HEK293T (cell line): ENCODE results near the gene LRCH4.

Experiments
- ARNT ChIP-seq: fragments of 450-650 bp; IDR thresholded peaks from 2 replicates; pipeline ENCODE4 v1.6.1; 2017; ENCODE audit warnings: mild to moderate bottlenecking
- BHLHE40 ChIP-seq: fragments of 450-650 bp; IDR thresholded peaks from 2 replicates; pipeline ENCODE4 v1.6.1; 2016; ENCODE audit warnings: mild to moderate bottlenecking, moderate library complexity, borderline replicate concordance
- CTBP1 ChIP-seq: fragments of 450-650 bp; IDR thresholded peaks from 2 replicates; pipeline ENCODE4 v1.6.1; 2016; ENCODE audit warnings: borderline replicate concordance
- ELF4 ChIP-seq: fragments of 450-650 bp; IDR thresholded peaks from 2 replicates; pipeline ENCODE4 v1.6.1; 2017; ENCODE audit warnings: antibody characterized with exemption
- FOXA1 ChIP-seq: fragments of 450-650 bp; IDR thresholded peaks from 2 replicates; pipeline ENCODE4 v1.6.1; 2016; ENCODE audit warnings: mild to moderate bottlenecking
- FOXK2 ChIP-seq: fragments of 450-650 bp; IDR thresholded peaks from 2 replicates; pipeline ENCODE4 v1.6.1; 2016; ENCODE audit warnings: mild to moderate bottlenecking
- FOXM1 ChIP-seq: fragments of 450-650 bp; IDR thresholded peaks from 2 replicates; pipeline ENCODE4 v1.6.1; 2017; ENCODE audit warnings: mild to moderate bottlenecking, borderline replicate concordance
- HDGF ChIP-seq: fragments of 450-650 bp; IDR thresholded peaks from 2 replicates; pipeline ENCODE4 v1.6.1; 2017; ENCODE audit warnings: antibody characterized with exemption, borderline replicate concordance
- NFRKB ChIP-seq: fragments of 450-650 bp; IDR thresholded peaks from 2 replicates; pipeline ENCODE4 v1.6.1; 2016; ENCODE audit warnings: mild to moderate bottlenecking, moderate library complexity
- SP1 ChIP-seq: fragments of 450-650 bp; IDR thresholded peaks from 2 replicates; pipeline ENCODE4 v1.6.1; 2017
- SUZ12 ChIP-seq: fragments of 450-650 bp; IDR thresholded peaks from 2 replicates; pipeline ENCODE4 v1.6.1; 2016; ENCODE audit warnings: mild to moderate bottlenecking
- TARDBP ChIP-seq: fragments of 450-650 bp; IDR thresholded peaks from 2 replicates; pipeline ENCODE4 v1.6.1; 2016
- ZNF384 ChIP-seq: fragments of 450-650 bp; IDR thresholded peaks from 2 replicates; pipeline ENCODE4 v1.6.1; 2016
- TF ChIP-seq, protein P1 (sequence below): fragments of 450-650 bp; IDR thresholded peaks from 2 replicates; pipeline ENCODE4 v1.6.1; 2016

DNA sequence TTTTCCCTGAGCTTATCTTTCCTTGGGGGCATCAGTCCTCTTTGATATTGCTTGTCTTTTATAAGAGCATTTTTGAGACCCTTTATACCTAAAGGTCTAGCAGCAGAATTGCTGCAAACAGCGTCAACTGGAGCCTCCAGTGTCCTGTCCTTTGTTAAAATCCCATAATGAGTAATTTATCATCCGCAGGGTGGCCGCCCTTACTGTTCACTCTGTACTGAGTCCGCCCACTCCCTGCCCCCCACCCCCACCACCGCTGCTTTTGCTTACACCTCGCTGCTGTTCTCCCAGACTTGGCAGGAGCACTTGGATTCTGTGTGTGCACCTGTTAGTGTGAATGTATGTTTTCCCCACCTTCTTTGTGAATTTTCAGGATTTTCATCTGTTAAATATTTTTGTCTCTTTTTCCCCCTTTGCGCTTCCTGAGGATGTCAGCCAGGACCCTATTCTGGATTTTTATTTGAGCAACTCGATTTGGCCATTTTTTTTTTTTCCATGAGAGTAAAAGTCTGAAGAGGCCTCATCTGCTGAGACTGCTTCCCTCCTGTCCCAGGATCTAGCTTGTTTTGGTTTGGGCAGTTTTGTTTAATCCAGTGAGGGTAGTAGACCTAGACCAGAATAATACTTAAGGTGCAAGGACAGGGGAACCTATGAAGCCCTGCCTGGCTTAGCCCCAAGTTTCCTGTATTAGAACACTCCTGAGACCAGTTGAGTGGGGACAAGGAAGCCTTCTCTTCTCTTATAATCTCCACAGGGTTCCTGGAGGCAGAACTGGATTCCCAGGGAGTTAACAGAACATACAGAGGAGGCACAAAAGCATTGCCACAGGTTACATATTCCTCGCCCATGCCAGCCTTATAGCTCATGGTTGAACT is 38.8 kb downstream of the LRCH4 start:
- no peak for TF ChIP-seq SUZ12
- TF ChIP-seq BHLHE40: no peak
- TF ChIP-seq, protein P1, sequence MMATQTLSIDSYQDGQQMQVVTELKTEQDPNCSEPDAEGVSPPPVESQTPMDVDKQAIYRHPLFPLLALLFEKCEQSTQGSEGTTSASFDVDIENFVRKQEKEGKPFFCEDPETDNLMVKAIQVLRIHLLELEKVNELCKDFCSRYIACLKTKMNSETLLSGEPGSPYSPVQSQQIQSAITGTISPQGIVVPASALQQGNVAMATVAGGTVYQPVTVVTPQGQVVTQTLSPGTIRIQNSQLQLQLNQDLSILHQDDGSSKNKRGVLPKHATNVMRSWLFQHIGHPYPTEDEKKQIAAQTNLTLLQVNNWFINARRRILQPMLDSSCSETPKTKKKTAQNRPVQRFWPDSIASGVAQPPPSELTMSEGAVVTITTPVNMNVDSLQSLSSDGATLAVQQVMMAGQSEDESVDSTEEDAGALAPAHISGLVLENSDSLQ: no peak
- no peak for TF ChIP-seq SP1
- no peak for TF ChIP-seq FOXK2
- no peak for TF ChIP-seq ARNT
- no peak for TF ChIP-seq FOXM1
- TF ChIP-seq CTBP1: no peak
- no peak for TF ChIP-seq ELF4
- TF ChIP-seq ZNF384: no peak
- TF ChIP-seq NFRKB: no peak
- no peak for TF ChIP-seq FOXA1
- TF ChIP-seq HDGF: no peak
- no peak for TF ChIP-seq TARDBP
